HG02623 (cell line): ENCODE data around the gene PRKRIP1.
A peak's percentile ranks its signal among the peaks of the same experiment; 100 is the strongest.
"Not testable (repeated sequence)": the region's sequence is repeated elsewhere in the genome, so short reads cannot be mapped to it uniquely, and the experiment has no call there.

Source experiments
- ATAC-seq: cut with Tn5 transposase; IDR thresholded peaks from one replicate; pipeline ENCODE4 v1.9.1; 2021; ENCODE audit warnings: moderate library complexity; ENCODE audit not compliant: unreplicated experiment

PRKRIP1 gene

DNA sequence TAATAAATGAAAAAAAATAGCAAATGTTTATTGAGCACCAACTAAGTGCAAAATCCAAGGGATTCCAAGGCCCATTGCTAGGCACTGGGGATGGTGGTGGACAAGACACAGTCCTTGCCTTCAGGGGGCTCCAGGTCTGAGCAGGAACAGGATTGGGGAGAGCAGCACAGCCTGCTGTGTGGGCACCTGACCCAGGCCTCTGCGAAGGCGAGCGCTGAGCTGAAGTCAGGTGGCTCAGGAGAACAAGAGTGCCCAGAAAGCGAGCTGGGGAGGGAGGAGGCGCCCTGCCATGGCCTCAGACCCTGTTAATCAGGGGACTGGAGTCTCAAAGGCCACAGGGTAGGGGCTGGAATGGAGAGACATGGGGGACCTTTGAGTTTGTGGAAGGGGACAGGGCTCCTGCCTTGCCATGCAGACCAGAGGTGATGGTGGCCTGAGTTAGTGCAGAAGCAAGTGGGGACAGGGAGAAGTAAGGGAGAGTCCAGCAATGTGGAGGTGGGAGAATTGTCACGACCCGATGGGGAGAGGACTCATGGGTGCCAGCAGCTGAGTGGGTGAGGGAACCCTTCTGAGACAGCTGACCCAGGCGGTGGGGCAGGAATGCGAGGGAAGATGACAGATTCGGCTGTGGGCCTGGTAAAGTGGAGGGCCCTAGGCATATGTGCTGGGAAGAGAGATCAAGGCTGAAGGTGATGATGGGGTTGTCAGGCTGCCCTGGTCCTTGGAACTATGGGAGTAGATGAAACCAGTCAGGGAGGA, 33.2 kb downstream of the PRKRIP1 start:
- no peak for ATAC-seq

DNA sequence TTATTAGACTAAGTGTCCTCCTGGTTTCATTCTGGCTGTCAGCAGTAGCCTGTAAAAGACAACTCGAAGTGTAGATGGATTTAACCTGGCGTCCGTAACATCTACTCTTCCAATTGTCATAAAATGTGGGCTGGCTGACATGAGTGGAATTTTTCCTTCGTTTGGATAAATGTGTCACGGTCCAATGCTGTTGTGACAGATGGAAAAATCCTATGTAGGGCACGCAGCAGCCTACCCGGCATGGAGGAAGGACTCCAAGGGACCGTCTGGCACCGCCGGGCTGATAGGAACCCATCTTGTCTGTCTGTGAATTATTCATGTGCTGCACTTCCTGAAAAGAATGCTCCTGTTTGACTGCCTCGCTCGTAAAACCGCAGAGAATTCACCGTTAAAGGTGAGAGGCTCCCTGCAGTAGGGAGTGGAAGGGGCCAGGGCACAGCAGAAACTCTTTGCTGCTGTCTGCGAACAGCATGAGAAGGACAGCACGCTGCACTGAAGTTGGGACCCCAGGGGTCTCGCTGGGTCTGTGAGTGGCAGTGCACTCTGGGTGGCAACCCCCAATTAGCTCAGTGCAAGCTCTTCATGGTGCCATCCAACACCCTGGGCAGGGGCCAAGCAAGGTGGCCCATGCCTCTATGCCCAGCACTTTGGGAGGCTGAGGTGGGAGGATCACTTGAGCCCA, 35.6 kb downstream of the PRKRIP1 start:
- ATAC-seq, result no peak

DNA sequence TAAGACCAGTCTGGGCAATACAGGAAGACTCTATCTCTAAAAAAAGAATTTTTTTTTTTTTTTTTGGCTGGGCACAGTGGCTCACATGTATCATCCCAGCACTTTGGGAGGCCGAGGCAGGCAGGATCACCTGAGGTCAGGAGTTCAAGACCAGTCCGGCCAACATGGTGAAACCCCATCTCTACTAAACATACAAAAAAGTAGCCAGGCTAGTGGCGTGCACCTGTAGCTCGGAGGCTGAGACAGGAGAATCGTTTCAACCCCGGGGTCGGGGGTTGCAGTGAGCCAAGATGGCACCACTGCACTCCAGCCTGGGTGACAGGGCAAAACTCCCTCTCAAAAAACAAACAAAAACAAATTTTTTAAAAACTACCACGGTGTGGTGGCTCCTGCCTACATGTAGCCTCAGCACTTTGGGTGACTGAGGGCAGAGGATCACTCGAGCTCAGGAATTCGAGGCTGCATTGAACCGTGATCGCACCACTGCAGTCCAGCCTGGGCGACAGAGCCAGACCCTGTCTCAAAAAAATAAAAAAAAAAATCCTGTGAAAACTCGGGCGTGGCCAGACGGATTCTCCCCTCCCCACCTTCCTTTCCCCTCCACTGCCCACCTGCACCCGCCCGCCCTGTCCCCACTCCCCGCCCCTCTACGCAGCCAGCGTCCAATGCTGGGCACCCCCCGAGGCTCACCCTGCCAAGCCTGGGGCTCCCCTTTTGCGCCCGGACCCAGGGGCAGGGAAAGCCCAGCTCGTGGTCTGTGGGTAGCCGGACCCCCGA, 36.5 kb downstream of the PRKRIP1 start:
- ATAC-seq, result peak; percentile 24

- ATAC-seq, result peak; percentile 69
Observed at GRCh38 chr7:102433219-102434038, 37.3 kb downstream of the PRKRIP1 start, which contains the start of gene ORAI2. ORAI2 (plus strand) TSS chr7:102433575; CDS start chr7:102438957, 5,382 bp downstream.

- no peak for ATAC-seq
Observed at GRCh38 chr7:102434039-102434486, 37.9 kb downstream of the PRKRIP1 start.

- ATAC-seq, result no peak
Observed at GRCh38 chr7:102436118-102436517, 40.0 kb downstream of the PRKRIP1 start.

- no peak for ATAC-seq
Observed at GRCh38 chr7:102439963-102440795, 44.0 kb downstream of the PRKRIP1 start.

GRCh38 chr7:102444961-102445673, 49.0 kb downstream of the PRKRIP1 start:
- peak; percentile 49 for ATAC-seq

GRCh38 chr7:102445674-102446071, 49.5 kb downstream of the PRKRIP1 start:
- no peak for ATAC-seq

DNA sequence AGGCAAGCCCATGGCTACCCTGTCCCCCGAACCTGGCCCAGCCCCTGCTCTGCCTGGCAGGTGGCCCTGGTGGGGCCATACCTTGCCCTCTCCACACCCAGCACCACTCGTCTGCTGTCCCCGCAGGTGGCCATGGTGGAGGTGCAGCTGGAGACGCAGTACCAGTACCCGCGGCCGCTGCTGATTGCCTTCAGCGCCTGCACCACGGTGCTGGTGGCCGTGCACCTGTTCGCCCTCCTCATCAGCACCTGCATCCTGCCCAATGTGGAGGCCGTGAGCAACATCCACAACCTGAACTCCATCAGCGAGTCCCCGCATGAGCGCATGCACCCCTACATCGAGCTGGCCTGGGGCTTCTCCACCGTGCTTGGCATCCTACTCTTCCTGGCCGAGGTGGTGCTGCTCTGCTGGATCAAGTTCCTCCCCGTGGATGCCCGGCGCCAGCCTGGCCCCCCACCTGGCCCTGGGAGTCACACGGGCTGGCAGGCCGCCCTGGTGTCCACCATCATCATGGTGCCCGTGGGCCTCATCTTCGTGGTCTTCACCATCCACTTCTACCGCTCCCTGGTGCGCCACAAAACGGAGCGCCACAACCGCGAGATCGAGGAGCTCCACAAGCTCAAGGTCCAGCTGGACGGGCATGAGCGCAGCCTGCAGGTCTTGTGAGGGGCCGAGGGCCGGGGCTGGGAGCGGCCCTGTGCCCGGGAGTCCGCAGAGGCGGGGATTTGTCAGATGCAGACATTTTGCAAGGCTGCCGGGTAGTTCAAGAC, 50.4 kb downstream of the PRKRIP1 start:
- no peak for ATAC-seq

DNA sequence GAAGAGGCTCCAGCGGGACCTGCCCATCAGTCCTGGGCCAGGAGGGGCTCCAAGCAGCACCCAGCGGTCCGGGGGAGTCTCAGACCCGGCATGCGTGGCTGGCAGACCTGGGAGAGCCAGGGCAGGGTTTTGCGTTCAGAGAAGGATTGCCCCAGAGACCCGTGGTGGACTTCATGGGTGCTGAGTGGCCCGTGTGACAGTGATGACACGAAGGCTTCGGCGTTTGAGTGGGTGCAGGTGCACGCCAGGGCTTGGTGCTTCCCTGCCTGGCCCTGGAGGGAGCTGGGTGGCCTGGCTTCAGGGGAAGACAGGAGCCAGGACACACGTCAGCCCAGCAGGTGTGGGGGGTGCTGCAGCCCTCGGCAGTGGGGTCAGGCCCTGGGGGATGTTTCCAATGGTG, 51.1 kb downstream of the PRKRIP1 start:
- no peak for ATAC-seq

- ATAC-seq, result no peak
Observed at GRCh38 chr7:102449136-102449535, 53.0 kb downstream of the PRKRIP1 start.

- ATAC-seq, result no peak
Observed at GRCh38 chr7:102450242-102450641, 54.1 kb downstream of the PRKRIP1 start.

GRCh38 chr7:102451371-102452054, 55.4 kb downstream of the PRKRIP1 start:
- ATAC-seq, result no peak

DNA sequence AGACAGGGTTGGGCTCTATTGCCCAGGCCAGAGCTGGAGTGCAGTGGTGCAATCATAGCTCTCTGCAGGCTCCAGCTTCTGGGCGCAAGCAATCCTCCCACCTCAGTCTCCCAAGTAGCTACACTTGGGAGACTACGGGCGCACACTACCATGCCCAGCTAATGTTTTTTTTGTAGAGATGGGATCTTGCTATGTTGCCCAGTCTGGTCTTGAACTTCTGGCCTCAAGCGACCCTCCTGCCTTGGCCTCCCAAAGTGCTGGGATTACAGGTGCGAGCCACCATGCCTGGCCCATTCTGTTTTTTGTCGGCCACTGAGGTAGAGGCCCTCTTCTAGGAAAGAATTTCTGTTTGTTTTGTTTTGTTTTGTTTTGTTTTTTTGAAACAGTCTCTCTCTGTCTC, 56.3 kb downstream of the PRKRIP1 start:
- ATAC-seq, result no peak

GRCh38 chr7:102453319-102453718, 57.2 kb downstream of the PRKRIP1 start:
- ATAC-seq, result no peak

GRCh38 chr7:102454468-102454867, 58.3 kb downstream of the PRKRIP1 start:
- ATAC-seq, result no peak

GRCh38 chr7:102454932-102455331, 58.8 kb downstream of the PRKRIP1 start:
- not testable (repeated sequence) for ATAC-seq
